ENCODE data around the gene SLC2A9. TPM values are rescaled to one million over a fixed set of nuclear protein-coding genes. Genes with fewer than 3 reads are reported as not detected.

The SLC2A9 gene
- total RNA-seq, 1 donor from 2014 or later, result 8.2 TPM

- no peak overlapping the region for H3K4me3 ChIP-seq
- no peak overlapping the region for H3K27ac ChIP-seq (replicated peaks)
- no peaks in the 10 kb centered on the region for H3K36me3 ChIP-seq
- no peak for DNase-seq
- H3K4me1 ChIP-seq, result peaks cover 37% of the 10 kb centered on the region
- H3K27me3 ChIP-seq (ENCODE audit: low read depth), result no peaks in the 10 kb centered on the region
- intact Hi-C loops (cut with micrococcal nuclease), result no loop called here
- H3K9me3 ChIP-seq (replicated peaks), result no peaks in the 10 kb centered on the region
- no peak for TF ChIP-seq CTCF (IDR thresholded peaks at IDR 0.05; ENCODE audit: borderline replicate concordance)
These were observed 101.3 kb downstream of the SLC2A9 start for GRCh38 chr4:9920029-9920428.

GRCh38 chr4:9919047-9919446, 102.2 kb downstream of the SLC2A9 start:
- H3K36me3 ChIP-seq, result no peaks in the 10 kb centered on the region
- H3K27me3 ChIP-seq (ENCODE audit: low read depth), result no peaks in the 10 kb centered on the region
- intact Hi-C loops (cut with micrococcal nuclease), result no loop called here
- no peak for DNase-seq
- no peak overlapping the region for H3K4me3 ChIP-seq
- no peaks in the 10 kb centered on the region for H3K9me3 ChIP-seq (replicated peaks)
- H3K4me1 ChIP-seq, result peaks cover 37% of the 10 kb centered on the region
- peak overlapping the region; percentile 58 for H3K27ac ChIP-seq (replicated peaks)
- no peak for TF ChIP-seq CTCF (IDR thresholded peaks at IDR 0.05; ENCODE audit: borderline replicate concordance)

GRCh38 chr4:9918484-9918883, 102.8 kb downstream of the SLC2A9 start:
- TF ChIP-seq CTCF (IDR thresholded peaks at IDR 0.05; ENCODE audit: borderline replicate concordance), result no peak
- Histone ChIP-seq H3K9me3 (replicated peaks) (no peaks in the 10 kb centered on the region), H3K36me3 (no peaks in the 10 kb centered on the region), H3K4me1 (peaks cover 37% of the 10 kb centered on the region), H3K27me3 (ENCODE audit: low read depth) (no peaks in the 10 kb centered on the region), H3K27ac (replicated peaks) (peak overlapping the region; percentile 58), H3K4me3 (no peak overlapping the region)
- no peak for DNase-seq
- intact Hi-C loops (cut with micrococcal nuclease), result no loop called here

GRCh38 chr4:9916937-9917336, 104.4 kb downstream of the SLC2A9 start:
- DNase-seq, result no peak
- H3K9me3 ChIP-seq (replicated peaks), result no peaks in the 10 kb centered on the region
- H3K36me3 ChIP-seq, result no peaks in the 10 kb centered on the region
- intact Hi-C loops (cut with micrococcal nuclease), result no loop called here
- TF ChIP-seq CTCF (IDR thresholded peaks at IDR 0.05; ENCODE audit: borderline replicate concordance), result no peak
- peaks cover 37% of the 10 kb centered on the region for H3K4me1 ChIP-seq
- no peak overlapping the region for H3K4me3 ChIP-seq
- H3K27ac ChIP-seq (replicated peaks), result peak overlapping the region; percentile 57
- H3K27me3 ChIP-seq (ENCODE audit: low read depth), result no peaks in the 10 kb centered on the region

- no peak for DNase-seq
- intact Hi-C loops (cut with micrococcal nuclease), result no loop called here
- Histone ChIP-seq H3K27me3 (ENCODE audit: low read depth) (no peaks in the 10 kb centered on the region), H3K36me3 (no peaks in the 10 kb centered on the region), H3K4me3 (no peak overlapping the region), H3K4me1 (peaks cover 37% of the 10 kb centered on the region), H3K9me3 (replicated peaks) (no peaks in the 10 kb centered on the region), H3K27ac (replicated peaks) (peak overlapping the region; percentile 57)
- TF ChIP-seq CTCF (IDR thresholded peaks at IDR 0.05; ENCODE audit: borderline replicate concordance), result no peak
These were observed 105.0 kb downstream of the SLC2A9 start for GRCh38 chr4:9916346-9916745.

GRCh38 chr4:9913846-9914245, 107.5 kb downstream of the SLC2A9 start:
- no peak for TF ChIP-seq CTCF (IDR thresholded peaks at IDR 0.05; ENCODE audit: borderline replicate concordance)
- H3K27ac ChIP-seq (replicated peaks), result no peak overlapping the region
- no peak for DNase-seq
- H3K36me3 ChIP-seq, result no peaks in the 10 kb centered on the region
- no peak overlapping the region for H3K4me3 ChIP-seq
- no peaks in the 10 kb centered on the region for H3K27me3 ChIP-seq (ENCODE audit: low read depth)
- intact Hi-C loops (cut with micrococcal nuclease), result no loop called here
- H3K9me3 ChIP-seq (replicated peaks), result peaks cover 3% of the 10 kb centered on the region
- peaks cover 30% of the 10 kb centered on the region for H3K4me1 ChIP-seq
